ENCODE results near the gene C9orf50.
"Not testable (repeated sequence)": the region's sequence is repeated elsewhere in the genome, so short reads cannot be mapped to it uniquely, and the experiment has no call there.

Gene C9orf50

GRCh38 chr9:129594632-129595031, 26.3 kb downstream of the C9orf50 start:
- no peak for DNase-seq (ENCODE audit: low read depth)
- no peak overlapping the region for H3K4me3 ChIP-seq (ENCODE audit: low read depth, low read length)
- TF ChIP-seq POLR2A (IDR thresholded peaks at IDR 0.05; ENCODE audit: extremely low read depth, insufficient read length) (no peak), CTCF (IDR thresholded peaks at IDR 0.05; ENCODE audit: low read depth, low read length) (no peak), MYC (IDR thresholded peaks at IDR 0.05; ENCODE audit: low read depth, low read length) (no peak), MAX (IDR thresholded peaks at IDR 0.05; ENCODE audit: low read depth, low read length) (no peak)

- H3K4me3 ChIP-seq (ENCODE audit: low read depth, low read length); DNase-seq (ENCODE audit: low read depth): not testable (repeated sequence)
Observed at GRCh38 chr9:129592790-129593189, 28.1 kb downstream of the C9orf50 start.

- no peak for TF ChIP-seq CTCF (IDR thresholded peaks at IDR 0.05; ENCODE audit: low read depth, low read length)
- TF ChIP-seq MAX (IDR thresholded peaks at IDR 0.05; ENCODE audit: low read depth, low read length) = no peak
- TF ChIP-seq POLR2A (IDR thresholded peaks at IDR 0.05; ENCODE audit: extremely low read depth, insufficient read length) = no peak
- no peak for TF ChIP-seq MYC (IDR thresholded peaks at IDR 0.05; ENCODE audit: low read depth, low read length)
- no peak overlapping the region for H3K4me3 ChIP-seq (ENCODE audit: low read depth, low read length)
- no peak for DNase-seq (ENCODE audit: low read depth)
Observed at GRCh38 chr9:129591916-129592315, 29.0 kb downstream of the C9orf50 start.

- TF ChIP-seq CTCF (IDR thresholded peaks at IDR 0.05; ENCODE audit: low read depth, low read length) (no peak), POLR2A (IDR thresholded peaks at IDR 0.05; ENCODE audit: extremely low read depth, insufficient read length) (no peak), MAX (IDR thresholded peaks at IDR 0.05; ENCODE audit: low read depth, low read length) (no peak), MYC (IDR thresholded peaks at IDR 0.05; ENCODE audit: low read depth, low read length) (no peak)
- H3K4me3 ChIP-seq (ENCODE audit: low read depth, low read length) = no peak overlapping the region
Observed at GRCh38 chr9:129590466-129590865, 30.4 kb downstream of the C9orf50 start.

GRCh38 chr9:129587487-129588262, 33.2 kb downstream of the C9orf50 start:
- no peak for DNase-seq (ENCODE audit: low read depth)
- H3K4me3 ChIP-seq (ENCODE audit: low read depth, low read length) = no peak overlapping the region
- TF ChIP-seq MYC (IDR thresholded peaks at IDR 0.05; ENCODE audit: low read depth, low read length) (no peak), MAX (IDR thresholded peaks at IDR 0.05; ENCODE audit: low read depth, low read length) (no peak), POLR2A (IDR thresholded peaks at IDR 0.05; ENCODE audit: extremely low read depth, insufficient read length) (no peak), CTCF (IDR thresholded peaks at IDR 0.05; ENCODE audit: low read depth, low read length) (no peak)

More at GRCh38 chr9:129590466-129590865, 30.4 kb downstream of the C9orf50 start:
- DNase-seq (ENCODE audit: low read depth) = no peak

GRCh38 chr9:129586685-129587084, 34.2 kb downstream of the C9orf50 start:
- peak; percentile 69 for DNase-seq (ENCODE audit: low read depth)
- TF ChIP-seq POLR2A (IDR thresholded peaks at IDR 0.05; ENCODE audit: extremely low read depth, insufficient read length) = no peak
- no peak for TF ChIP-seq MYC (IDR thresholded peaks at IDR 0.05; ENCODE audit: low read depth, low read length)
- TF ChIP-seq CTCF (IDR thresholded peaks at IDR 0.05; ENCODE audit: low read depth, low read length) = no peak
- TF ChIP-seq MAX (IDR thresholded peaks at IDR 0.05; ENCODE audit: low read depth, low read length) = no peak
- no peak overlapping the region for H3K4me3 ChIP-seq (ENCODE audit: low read depth, low read length)

Data from NB4 (cell line).